DMS53 treated with DMSO at 0.1 percent for 48 hours (cell line): Measurements from ENCODE around the gene CCDC174.

Experiments used
- DNase-seq: peaks from one replicate; lab custom pipeline; 2025; ENCODE audit not compliant: unreplicated experiment; lab: John Stamatoyannopoulos, UW

The CCDC174 gene

DNA sequence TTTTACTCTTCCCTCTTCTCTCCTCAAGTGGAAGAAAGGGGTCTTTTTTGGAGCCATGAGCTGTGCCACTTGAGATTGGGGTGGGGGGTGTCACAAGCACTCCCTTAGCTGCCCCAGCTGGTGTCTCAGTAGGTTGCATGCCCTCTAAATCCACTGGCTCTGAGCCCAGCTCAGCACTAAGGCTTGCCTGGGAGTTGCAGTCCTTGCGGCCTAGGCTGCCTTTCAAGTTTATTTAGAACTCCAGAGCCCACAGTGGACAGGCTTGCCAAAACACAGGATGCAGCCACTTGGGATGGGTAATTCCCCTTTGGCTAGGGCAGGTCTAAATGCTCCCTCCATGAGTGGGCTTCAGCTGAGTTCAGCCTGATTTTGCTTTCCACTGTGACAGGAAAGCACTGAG lies 48.1 kb downstream of the CCDC174 start:
- DNase-seq, result no peak

DNA sequence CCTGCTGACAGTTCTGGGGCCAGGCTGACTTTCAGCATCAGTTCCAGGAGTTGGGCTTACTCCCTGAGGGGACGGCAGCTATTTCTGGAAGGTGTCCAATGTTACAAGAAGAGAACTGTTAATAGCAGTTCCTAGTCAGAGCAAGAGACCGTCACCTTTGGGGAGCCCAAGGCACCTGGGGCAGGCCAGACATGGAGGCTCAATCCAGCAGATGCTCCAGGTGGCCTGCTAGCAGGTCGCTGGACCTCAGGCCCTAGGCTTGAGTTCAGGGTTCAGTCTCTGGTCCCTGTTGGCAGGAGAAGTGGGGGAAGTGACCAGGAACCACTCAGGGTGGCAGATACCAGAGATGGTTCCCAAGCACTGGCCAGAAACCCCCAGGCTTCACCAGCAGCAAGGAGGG lies 49.3 kb downstream of the CCDC174 start:
- DNase-seq, result no peak

DNA sequence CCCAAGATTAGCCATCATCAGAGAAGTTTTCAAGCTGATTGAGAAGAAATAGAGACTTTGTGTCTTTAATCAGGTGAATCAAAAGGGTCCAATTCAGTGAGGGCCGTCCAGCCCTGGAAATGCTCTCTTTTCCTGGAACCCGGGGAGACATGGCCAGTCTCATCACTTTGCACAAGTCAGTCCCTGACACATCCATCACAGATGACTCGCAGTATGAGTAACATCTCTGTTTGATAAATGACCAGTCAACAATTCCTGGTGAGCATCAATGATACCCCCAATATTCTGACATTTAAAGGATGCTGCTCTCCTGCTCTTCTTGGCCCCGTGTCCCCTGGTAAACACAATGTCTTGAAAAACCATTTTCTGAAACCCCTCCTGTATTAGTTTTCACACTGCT lies 50.1 kb downstream of the CCDC174 start:
- DNase-seq, result no peak

DNA sequence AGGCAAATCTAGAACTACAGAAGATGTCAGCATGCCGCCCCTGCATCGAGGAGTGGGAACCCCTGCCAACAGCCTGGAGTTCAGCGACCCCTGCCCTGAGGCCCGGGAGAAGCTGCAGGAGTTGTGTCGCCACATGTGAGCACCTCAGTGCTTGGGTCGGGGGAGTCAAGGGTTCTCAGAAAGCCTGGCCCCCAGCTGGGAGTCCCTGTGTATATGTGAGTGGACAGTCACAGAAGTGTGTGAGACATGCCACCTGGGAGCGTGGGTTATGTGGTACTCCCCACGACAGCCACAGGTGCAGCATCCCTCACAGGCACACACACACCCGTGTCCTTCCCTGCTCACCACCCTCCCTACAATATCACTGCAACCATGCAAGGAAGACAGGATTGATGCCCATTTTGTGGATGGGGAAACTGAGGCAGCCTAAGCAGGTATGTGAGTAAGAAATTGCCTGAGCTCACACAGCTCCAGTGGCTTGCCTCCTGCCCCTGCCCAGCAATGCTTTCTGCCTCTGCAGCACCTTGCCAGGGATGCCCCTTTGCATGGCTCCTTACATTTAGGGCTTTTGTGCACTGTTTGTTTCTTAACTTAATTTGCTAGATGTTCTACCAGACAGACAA lies 51.7 kb downstream of the CCDC174 start:
- no peak for DNase-seq

DNA sequence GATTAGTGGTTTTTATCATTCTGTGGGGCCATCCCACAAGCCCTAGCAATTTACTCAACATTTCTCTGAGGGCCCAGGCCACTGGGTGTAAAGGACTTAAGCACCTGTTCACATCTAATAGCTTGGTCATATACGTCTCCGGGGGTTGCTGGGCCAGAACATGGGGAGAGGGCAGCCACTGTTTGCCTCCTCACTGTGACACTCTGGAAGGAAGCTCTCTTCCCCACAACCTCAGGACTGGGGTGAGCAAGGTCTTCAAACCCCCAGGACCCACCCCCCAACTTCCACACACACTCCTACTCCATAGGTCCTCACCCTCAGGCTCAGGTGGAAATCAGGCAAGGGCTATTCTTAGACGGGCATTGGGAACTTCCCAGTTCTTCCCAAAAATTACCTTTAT lies 52.2 kb downstream of the CCDC174 start:
- DNase-seq, result no peak

DNA sequence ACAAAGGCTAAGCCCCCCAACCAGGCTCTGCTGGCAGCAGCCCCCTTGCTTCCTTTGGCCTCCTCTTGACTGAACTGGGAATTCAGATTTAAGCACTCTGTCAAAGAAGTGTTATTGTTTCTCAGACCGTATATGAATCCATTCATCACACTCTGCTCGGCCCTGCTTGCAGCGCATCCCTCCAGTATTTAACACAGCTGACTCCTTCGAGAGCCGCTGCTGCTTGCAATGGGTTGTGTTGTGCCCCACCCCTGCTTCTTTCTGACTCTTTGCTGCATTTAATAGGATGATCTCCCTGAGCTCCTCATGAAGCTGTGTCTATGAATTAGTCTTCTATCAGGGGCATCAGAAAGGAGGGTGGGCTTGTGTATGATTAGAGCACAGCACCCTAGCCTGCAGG lies 54.5 kb downstream of the CCDC174 start:
- no peak for DNase-seq

DNA sequence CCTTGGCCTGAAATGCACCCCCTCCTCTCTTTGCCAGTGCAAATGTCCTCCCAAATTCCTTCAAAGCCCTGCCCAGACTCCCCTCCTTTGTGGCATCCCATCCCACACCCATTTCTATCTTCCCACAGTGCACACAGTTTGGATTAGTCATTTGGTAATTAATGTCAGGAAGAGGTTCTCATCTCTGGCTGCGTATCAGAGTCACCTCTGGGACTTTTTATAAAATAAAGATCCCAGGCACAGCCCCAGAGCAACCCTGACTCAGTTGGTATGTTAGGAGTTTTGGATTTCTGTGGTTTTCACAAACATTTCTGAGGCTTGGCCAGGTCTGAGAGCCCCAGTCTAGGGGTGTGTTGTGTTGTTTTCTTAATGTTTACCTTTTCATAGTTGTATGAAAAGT lies 65.0 kb downstream of the CCDC174 start:
- no peak for DNase-seq

DNA sequence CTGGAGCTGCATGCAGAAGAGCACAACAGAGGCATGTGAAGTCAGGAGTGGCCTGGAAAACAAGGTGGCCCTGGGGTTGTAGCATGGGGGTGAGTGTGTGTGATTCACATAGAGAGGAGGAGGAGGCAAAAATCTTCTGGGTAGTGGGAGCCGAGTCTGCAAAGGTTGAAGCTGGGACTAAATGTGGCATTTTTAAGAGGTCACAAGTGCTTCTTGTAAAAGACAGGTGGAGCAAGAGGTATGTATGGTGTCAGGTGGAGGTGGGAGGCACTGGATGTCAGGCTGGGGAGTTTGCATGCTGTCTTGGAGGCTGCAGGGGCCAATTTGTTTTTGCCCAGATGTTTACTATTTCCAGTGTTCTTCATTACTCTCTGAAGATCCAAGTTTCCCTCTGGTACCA lies 65.7 kb downstream of the CCDC174 start:
- DNase-seq, result no peak

DNA sequence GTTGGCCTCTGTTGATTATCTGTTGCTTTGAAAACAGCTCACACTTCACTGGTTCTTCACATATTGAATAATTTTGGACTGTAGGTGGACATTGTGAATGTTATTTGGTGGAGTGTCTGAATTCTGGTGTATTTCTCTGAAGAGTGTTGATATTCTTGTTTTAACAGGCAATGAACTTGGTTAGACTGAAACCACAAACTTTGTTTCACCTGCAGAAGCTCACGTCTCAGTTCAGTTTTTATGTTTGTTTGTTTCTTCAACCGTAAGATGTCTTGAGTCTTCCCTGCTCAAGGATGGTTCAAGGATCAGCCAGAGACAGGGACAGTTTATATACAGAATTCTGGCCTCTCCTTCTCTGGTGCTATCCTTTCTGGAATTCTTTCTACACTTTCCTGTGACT lies 67.0 kb downstream of the CCDC174 start:
- DNase-seq, result no peak

DNA sequence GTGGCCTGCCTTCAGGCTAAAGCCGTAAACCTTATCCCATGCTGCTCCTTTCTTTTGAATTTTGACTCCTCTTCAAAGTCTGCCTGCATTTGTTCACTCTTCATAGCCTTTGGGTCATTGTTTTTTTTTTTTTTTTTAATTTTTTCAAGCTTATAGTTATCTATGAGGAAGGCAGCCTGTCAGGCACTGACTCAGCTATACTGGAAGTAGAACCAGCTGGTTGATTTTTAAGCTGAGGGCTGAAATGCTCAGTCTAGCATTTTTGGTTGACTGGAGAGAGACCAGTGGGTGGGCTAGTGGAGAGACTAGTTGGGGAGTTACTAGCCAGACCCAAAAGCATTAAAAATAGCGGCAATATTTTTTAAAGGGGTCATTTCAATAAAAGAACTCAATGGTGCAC lies 67.4 kb downstream of the CCDC174 start:
- DNase-seq, result no peak

DNA sequence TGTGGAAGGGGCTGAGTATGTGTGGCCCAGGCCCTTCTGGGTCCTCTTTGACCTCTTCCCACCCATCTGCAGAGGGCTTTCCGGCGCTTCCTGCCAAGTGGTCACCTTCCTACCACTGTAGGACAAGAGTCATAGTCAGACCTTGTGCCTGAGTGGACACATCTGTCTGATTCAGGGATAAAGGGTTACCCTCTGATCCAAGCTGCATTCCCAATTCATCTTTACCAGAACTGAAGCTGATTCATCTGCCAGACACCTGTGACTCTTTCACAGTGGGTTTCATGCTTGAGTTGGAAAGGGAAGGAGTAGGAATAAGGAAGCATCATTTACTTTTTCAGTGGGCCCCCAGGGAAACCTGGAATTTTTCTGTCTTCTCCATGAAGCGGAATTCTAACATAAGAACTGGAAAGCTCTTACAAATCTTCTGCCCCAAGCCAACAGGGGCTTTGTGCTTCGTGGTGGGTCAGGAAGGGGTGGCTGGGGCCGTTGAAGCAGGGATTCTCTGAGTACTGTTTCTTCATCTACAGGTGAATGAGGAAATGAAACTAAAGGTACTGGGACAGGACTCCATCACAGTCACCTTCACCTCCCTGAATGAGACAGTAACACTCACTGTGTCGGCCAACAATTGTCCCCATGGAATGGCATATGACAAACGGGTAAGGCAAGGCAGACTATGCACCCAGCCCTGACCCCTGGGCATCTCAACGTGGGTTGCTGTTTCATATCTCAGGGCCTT lies 69.7 kb downstream of the CCDC174 start:
- DNase-seq, result no peak
